Measurements from ENCODE around the gene STRA6. TPM values are rescaled to one million over a fixed set of nuclear protein-coding genes. Genes with fewer than 3 reads are reported as not detected.
A peak's percentile ranks its signal among the peaks of the same experiment; 100 is the strongest.

Gene STRA6
- total and polyA plus RNA-seq, 8 donors = 0.06 to 1.7 (median 0.46) TPM; not detected in 2

GRCh38 chr15:74208496-74208895 lies 5.9 kb upstream of the STRA6 start:
- H3K27me3 ChIP-seq = no peaks in the 10 kb centered on the region
- DNase-seq = peak in 1 of 6 donors; percentile 29
- no peaks in the 10 kb centered on the region for H3K4me1 ChIP-seq
- intact Hi-C loops (cut with DNase I) = no loop called here
- no peaks in the 10 kb centered on the region for H3K36me3 ChIP-seq
- TF ChIP-seq CTCF (IDR thresholded peaks at IDR 0.05) = no peak
- no peak overlapping the region for H3K4me3 ChIP-seq
- 60 to 63% methylated on average over 6 of the region's 6 CpGs for WGBS, 2 donors
- ATAC-seq = no peak
- H3K9me3 ChIP-seq = no peaks in the 10 kb centered on the region
- no peak for FAIRE-seq
- H3K27ac ChIP-seq = no peak overlapping the region

- intact Hi-C loops (cut with DNase I) = no loop called here
- Histone ChIP-seq H3K27ac (no peak overlapping the region), H3K36me3 (no peaks in the 10 kb centered on the region), H3K9me3 (no peaks in the 10 kb centered on the region), H3K27me3 (no peaks in the 10 kb centered on the region), H3K4me3 (no peak overlapping the region), H3K4me1 (no peaks in the 10 kb centered on the region)
- peak in 1 of 6 donors; percentile 24 for DNase-seq
- FAIRE-seq = no peak
- no peak for TF ChIP-seq CTCF (IDR thresholded peaks at IDR 0.05)
- ATAC-seq = no peak
- WGBS, 2 donors = 71 to 82% methylated on average over 16 of the region's 16 CpGs
Measured at GRCh38 chr15:74207652-74208440, 5.3 kb upstream of the STRA6 start.

- ATAC-seq = no peak
- Histone ChIP-seq H3K4me3 (no peak overlapping the region), H3K4me1 (no peaks in the 10 kb centered on the region), H3K27ac (no peak overlapping the region), H3K27me3 (no peaks in the 10 kb centered on the region), H3K9me3 (no peaks in the 10 kb centered on the region), H3K36me3 (no peaks in the 10 kb centered on the region)
- no peak for TF ChIP-seq CTCF (IDR thresholded peaks at IDR 0.05)
- WGBS, 2 donors = 50 to 61% methylated on average over 6 of the region's 6 CpGs
- DNase-seq = peak in 1 of 6 donors; percentile 22
- no peak for FAIRE-seq
- intact Hi-C loops (cut with DNase I) = no loop called here
Measured at GRCh38 chr15:74206801-74207281, 4.3 kb upstream of the STRA6 start.

GRCh38 chr15:74205582-74205947 lies 3.0 kb upstream of the STRA6 start:
- Histone ChIP-seq H3K4me1 (no peaks in the 10 kb centered on the region), H3K27me3 (no peaks in the 10 kb centered on the region), H3K27ac (no peak overlapping the region), H3K4me3 (no peak overlapping the region), H3K36me3 (no peaks in the 10 kb centered on the region), H3K9me3 (no peaks in the 10 kb centered on the region)
- FAIRE-seq = no peak
- DNase-seq = peak in 1 of 6 donors; percentile 29
- no peak for ATAC-seq
- intact Hi-C loops (cut with DNase I) = no loop called here
- 75 to 93% methylated on average over 4 of the region's 4 CpGs for WGBS, 2 donors
- TF ChIP-seq CTCF (IDR thresholded peaks at IDR 0.05) = no peak

GRCh38 chr15:74203914-74204431 lies 1.4 kb upstream of the STRA6 start:
- Histone ChIP-seq H3K36me3 (no peaks in the 10 kb centered on the region), H3K27ac (no peak overlapping the region), H3K4me1 (no peaks in the 10 kb centered on the region), H3K4me3 (no peak overlapping the region), H3K9me3 (no peaks in the 10 kb centered on the region), H3K27me3 (no peaks in the 10 kb centered on the region)
- intact Hi-C loops (cut with DNase I) = no loop called here
- FAIRE-seq (no peak), ATAC-seq (peak in 3 of 4 donors; percentile 12 to 38 (median 30)), DNase-seq (peak in 1 of 6 donors; percentile 16)
- WGBS, 2 donors = 75 to 82% methylated on average over 10 of the region's 10 CpGs
- no peak for TF ChIP-seq CTCF (IDR thresholded peaks at IDR 0.05)

All from pancreas (tissue), 10 donors.